Natural killer cell treated with Interleukin-12 subunit alpha and Interleukin-12 subunit beta and Interleukin-15 and Interleukin-18, amount 100 ng/mL, for 72 hours (primary cell): ENCODE data around the gene C4orf17. TPM values are rescaled to one million over a fixed set of nuclear protein-coding genes. Genes with fewer than 3 reads are reported as not detected.
"Not testable (repeated sequence)": the region's sequence is repeated elsewhere in the genome, so short reads cannot be mapped to it uniquely, and the experiment has no call there.

Experiments used
- ATAC-seq, 2 donors: fragments of 150-1000 bp; cut with Tn5 transposase in 1 of 2; sonication (Bioruptor Pico), chemical (Tn5 transposase) in 1 of 2; 2 replicates each; pipeline ENCODE4 v1.10.0; 2021
- DNase-seq: peaks from one replicate; pipeline ENCODE4 v3.0.0; 2022; ENCODE audit warnings: low spot score
- H3K27ac Mint-ChIP-seq, 2 donors: 1 replicate in 1 of 2; 2 replicates in 1 of 2; pipeline ENCODE4 v1.8.0; 2022; ENCODE audit warnings: mixed read lengths in 2 of 2, mild to moderate bottlenecking in 1 of 2, moderate library complexity in 1 of 2
- H3K27me3 Mint-ChIP-seq, 2 donors: 1 replicate in 1 of 2; 2 replicates in 1 of 2; pipeline ENCODE4 v1.8.0; 2022; ENCODE audit warnings: mixed read lengths in 2 of 2
- H3K36me3 Mint-ChIP-seq: one replicate; pipeline ENCODE4 v1.8.0; 2022; ENCODE audit warnings: mixed read lengths
- H3K4me1 Mint-ChIP-seq, 2 donors: 1 replicate in 1 of 2; 2 replicates in 1 of 2; pipeline ENCODE4 v1.8.0; 2022; ENCODE audit warnings: low read depth in 2 of 2, mixed read lengths in 2 of 2, mild to moderate bottlenecking in 1 of 2
- H3K4me3 Mint-ChIP-seq: one replicate; pipeline ENCODE4 v1.8.0; 2022; ENCODE audit warnings: mixed read lengths
- H3K9me3 Mint-ChIP-seq: 2 replicates; pipeline ENCODE4 v1.8.0; 2022; ENCODE audit warnings: mixed read lengths
- total RNA-seq, 2 donors: library from RNA; stranded (reverse); gene quantifications; one replicate each; pipeline ENCODE4 v1.2.3, GENCODE V29; 2022

The C4orf17 gene
- total RNA-seq = not detected

DNA sequence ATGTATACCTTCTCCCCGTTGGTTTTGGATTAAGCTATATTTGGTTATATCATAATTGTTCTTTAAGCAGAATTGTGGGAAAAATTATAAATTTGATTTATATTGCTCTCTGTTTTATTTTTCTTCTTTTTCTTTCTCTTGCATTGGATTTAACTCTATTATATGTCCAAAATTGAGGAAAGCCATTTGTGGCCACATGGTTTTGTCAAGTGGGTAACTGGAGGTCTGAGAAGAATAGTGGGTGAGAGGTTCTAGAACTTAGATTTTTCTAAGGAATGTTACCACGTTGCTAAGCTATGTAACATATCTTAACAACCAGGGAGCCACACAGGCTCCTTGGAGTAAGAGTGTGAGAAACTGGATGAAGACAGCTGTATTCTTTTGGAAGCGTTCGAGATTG is at the start of gene C4orf17:
TSS of gene C4orf17 (plus strand) at position 301 of the 400 bp plus-strand sequence. CDS start 2,061 bp downstream, outside the sequence.
- ATAC-seq = no peak
- Mint-ChIP-seq H3K4me1 (peaks cover 0 to 16% of the 10 kb centered on the region in 2 donors), H3K27ac (no peak within 1 kb of the TSS), H3K9me3 (peaks cover 2% of the 10 kb centered on the region), H3K36me3 (no peaks in the 10 kb centered on the region), H3K27me3 (peaks cover 19 to 42% of the 10 kb centered on the region in 2 donors), H3K4me3 (no peak within 1 kb of the TSS)
- no peak for DNase-seq

DNA sequence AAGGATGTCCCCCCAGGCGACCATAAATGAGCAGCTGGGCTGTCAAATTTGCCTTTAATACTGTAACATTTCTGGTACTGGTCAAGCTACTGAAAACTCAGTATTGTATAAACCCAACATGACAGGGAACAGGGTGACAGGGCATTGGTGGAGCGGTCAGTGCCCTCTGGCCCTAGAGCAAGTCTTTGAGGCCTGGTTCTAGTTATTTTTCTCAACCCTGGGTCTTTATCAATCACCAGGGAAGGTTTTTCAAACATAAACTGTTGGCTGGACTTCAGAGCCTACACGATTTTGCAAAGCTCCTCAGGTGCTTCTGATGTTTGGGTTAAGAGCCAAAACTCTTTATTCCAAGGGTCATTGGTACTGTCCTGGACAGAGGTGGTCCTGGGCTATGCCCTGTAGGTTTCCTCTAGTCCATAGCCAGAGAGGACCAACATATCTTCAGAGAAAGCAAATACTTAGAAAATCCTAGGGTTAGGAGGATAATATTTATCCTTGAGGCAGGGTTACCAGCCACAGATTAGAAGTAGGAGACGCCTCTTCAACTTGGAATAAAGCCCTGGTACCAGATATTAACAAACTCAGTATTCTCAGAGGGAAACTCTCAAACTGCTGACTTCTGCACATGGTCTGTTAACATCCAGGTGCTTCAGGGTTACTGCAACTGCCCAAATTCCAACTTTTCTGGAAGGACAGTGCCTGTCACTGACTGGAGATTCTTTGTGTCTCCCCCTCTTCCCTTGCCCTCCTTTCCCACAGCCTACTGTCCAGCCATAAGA is 49.0 kb upstream of the C4orf17 start:
- H3K4me3 Mint-ChIP-seq = no peak overlapping the region
- DNase-seq (no peak), ATAC-seq (no peak)
- H3K9me3 Mint-ChIP-seq = no peaks in the 10 kb centered on the region
- no peaks in the 10 kb centered on the region for H3K36me3 Mint-ChIP-seq
- H3K27ac Mint-ChIP-seq = no peak overlapping the region
- H3K4me1 Mint-ChIP-seq = no peaks in the 10 kb centered on the region
- peaks cover 11 to 23% of the 10 kb centered on the region in 2 donors for H3K27me3 Mint-ChIP-seq

DNA sequence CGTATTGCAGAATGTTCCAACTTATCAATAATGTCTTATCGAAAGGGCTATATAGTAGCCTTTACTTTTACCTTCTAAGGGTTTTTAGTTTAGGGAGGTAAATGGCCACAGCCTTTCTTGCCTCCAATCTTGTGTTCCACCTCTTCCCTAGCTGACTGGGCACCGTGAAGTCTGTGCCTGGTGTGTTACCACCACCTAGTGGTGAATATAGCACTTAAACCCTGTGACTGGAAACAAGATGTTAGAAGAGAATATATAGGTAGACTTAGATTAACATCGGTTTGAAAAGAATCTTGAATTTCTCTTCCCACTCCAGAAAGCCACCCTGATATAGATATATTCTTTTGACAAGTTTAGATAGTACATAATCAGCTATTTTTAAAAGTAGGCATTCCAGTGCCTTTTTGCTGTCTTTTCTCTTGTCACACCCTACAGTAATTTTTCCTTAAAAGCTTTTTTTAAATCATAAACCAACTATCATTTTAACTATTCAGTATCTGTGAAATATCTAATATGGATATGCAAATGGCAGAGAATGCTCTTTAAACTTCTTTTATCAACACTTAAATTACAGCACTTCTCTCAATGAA is 47.9 kb upstream of the C4orf17 start:
- ATAC-seq = peak in 1 of 2 donors; percentile 69
- H3K4me1 Mint-ChIP-seq = no peaks in the 10 kb centered on the region
- H3K27me3 Mint-ChIP-seq = peaks cover 11 to 26% of the 10 kb centered on the region in 2 donors
- no peak overlapping the region for H3K4me3 Mint-ChIP-seq
- no peaks in the 10 kb centered on the region for H3K36me3 Mint-ChIP-seq
- no peaks in the 10 kb centered on the region for H3K9me3 Mint-ChIP-seq
- no peak for DNase-seq
- H3K27ac Mint-ChIP-seq = no peak overlapping the region

DNA sequence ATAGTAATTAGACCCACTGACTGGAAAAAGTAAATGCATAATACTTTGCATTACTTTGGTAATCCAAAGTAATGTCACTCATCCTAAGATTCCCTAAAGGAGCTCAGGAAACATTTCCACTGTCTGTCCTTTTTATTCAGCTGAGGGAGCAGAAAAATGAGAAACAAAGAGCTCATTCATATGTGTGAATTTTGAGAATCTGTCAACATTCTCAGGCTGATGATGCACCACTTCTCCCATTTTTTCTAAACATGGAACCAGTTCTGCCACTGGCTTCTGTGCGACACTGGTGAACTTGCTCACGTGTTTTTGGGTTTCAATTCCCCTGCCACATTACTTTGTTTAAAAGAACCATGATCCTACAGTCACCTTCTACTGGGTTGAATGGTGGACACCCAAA is 47.3 kb upstream of the C4orf17 start:
- Mint-ChIP-seq H3K4me3 (no peak overlapping the region), H3K27me3 (peaks cover 15 to 31% of the 10 kb centered on the region in 2 donors), H3K4me1 (no peaks in the 10 kb centered on the region), H3K36me3 (no peaks in the 10 kb centered on the region), H3K27ac (no peak overlapping the region), H3K9me3 (no peaks in the 10 kb centered on the region)
- DNase-seq (no peak), ATAC-seq (no peak)

DNA sequence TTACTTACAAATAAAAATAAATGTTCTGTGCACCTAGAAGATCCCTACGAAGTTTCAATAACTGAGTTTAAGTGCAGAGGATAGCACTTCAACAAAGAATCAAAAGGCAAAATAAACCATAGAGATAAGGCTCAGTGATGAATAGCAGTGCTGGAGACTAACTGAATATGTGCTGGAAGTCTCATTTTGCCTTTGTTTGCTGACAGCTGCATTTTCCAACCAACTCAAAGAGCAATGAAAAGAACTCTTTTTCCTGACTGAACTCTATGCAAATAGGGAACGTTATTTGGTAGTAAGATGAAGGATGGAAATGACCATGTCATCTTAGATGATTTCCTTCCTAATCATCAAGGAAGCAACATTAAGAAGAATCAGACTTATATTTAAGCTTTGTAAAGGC is 42.9 kb upstream of the C4orf17 start:
- no peaks in the 10 kb centered on the region for H3K9me3 Mint-ChIP-seq
- H3K4me1 Mint-ChIP-seq = no peaks in the 10 kb centered on the region
- no peak for DNase-seq
- no peak overlapping the region for H3K4me3 Mint-ChIP-seq
- no peak for ATAC-seq
- peaks cover 12 to 16% of the 10 kb centered on the region in 2 donors for H3K27me3 Mint-ChIP-seq
- H3K36me3 Mint-ChIP-seq = no peaks in the 10 kb centered on the region
- H3K27ac Mint-ChIP-seq = no peak overlapping the region

DNA sequence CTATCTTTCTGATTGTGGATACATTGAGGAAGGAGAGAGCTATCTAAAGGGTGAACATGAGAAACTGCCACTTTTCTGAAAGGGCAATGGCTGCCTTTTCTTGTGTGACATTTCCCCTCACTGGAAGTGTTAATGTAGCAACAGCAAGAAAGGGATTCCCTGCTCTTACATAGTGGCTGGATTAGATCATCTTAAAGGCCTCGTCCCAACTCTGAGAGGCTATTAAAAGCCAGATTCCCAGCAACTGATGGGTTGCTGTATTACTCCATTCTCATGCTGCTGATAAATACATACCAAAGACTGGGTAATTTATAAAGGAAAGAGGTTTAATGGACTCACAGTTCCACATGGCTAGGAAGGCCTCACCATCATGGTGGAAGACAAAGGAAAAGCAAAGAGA is 41.9 kb upstream of the C4orf17 start:
- no peaks in the 10 kb centered on the region for H3K36me3 Mint-ChIP-seq
- no peak overlapping the region for H3K4me3 Mint-ChIP-seq
- DNase-seq = no peak
- H3K4me1 Mint-ChIP-seq = no peaks in the 10 kb centered on the region
- H3K27ac Mint-ChIP-seq = no peak overlapping the region
- ATAC-seq = no peak
- peaks cover 12 to 20% of the 10 kb centered on the region in 2 donors for H3K27me3 Mint-ChIP-seq
- no peaks in the 10 kb centered on the region for H3K9me3 Mint-ChIP-seq

DNA sequence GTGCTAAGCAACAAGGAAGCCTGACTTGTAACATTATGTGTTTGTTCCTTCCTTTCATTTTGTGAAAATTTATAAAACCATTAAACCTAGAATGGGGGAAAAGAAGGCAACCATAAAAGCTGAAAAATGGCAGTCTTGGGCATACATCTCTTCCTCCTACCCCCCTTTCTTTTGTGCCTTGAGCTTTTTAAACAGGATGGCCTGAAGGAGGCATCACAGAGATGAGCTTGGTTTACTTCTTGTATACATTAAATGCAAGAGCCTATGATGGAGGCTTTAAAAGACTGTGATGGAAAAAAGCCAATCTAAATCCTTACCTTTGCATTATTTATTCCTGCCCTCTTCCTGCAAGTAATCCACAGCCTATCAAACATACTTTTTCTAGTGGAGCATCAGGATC is 39.5 kb upstream of the C4orf17 start:
- Mint-ChIP-seq H3K9me3 (no peaks in the 10 kb centered on the region), H3K4me1 (no peaks in the 10 kb centered on the region), H3K27ac (no peak overlapping the region), H3K4me3 (no peak overlapping the region), H3K27me3 (peaks cover 7 to 32% of the 10 kb centered on the region in 2 donors), H3K36me3 (no peaks in the 10 kb centered on the region)
- DNase-seq = no peak
- no peak for ATAC-seq

DNA sequence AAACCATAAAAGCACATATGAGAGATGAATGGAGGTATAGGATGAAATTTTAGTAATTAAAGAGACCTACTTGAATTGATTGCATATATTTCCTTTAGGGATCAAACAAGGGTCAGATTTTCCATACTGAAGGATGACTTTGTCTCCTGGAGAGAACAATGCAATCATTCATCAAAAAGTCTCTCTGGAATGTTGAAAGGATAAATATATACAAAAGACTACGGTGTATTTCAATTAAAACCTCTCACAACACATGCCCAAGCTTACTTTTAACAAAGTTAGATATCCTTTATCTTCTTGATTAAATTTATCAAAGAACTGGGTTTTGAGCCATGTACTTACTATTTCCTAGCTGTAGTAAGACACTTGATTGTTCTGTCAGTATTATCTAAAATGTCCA is 38.9 kb upstream of the C4orf17 start:
- DNase-seq (no peak), ATAC-seq (no peak)
- H3K4me3 Mint-ChIP-seq = no peak overlapping the region
- no peak overlapping the region for H3K27ac Mint-ChIP-seq
- no peaks in the 10 kb centered on the region for H3K36me3 Mint-ChIP-seq
- no peaks in the 10 kb centered on the region for H3K4me1 Mint-ChIP-seq
- H3K9me3 Mint-ChIP-seq = no peaks in the 10 kb centered on the region
- peaks cover 7 to 35% of the 10 kb centered on the region in 2 donors for H3K27me3 Mint-ChIP-seq

DNA sequence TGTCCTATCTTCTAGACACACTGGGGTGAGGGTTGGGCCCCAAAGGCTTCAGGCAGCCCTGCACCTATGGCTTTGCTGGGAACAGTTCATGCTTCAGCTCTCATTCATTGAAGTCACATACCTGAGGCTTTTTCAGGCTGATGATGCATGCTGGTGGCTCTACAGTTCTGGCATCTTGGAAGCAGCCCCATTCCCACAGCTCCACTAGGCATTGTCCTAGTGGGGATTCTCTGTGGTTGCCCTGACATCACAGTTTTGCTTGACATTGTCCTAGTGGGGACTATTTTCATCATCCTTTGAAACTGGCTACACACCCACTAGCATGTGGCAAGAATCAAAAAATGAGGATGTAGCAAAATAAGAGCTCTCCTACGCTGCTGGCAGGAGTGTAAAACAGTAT is 37.7 kb upstream of the C4orf17 start:
- DNase-seq = no peak
- no peaks in the 10 kb centered on the region for H3K4me1 Mint-ChIP-seq
- H3K27me3 Mint-ChIP-seq = peaks cover 7 to 30% of the 10 kb centered on the region in 2 donors
- ATAC-seq = no peak
- H3K27ac Mint-ChIP-seq = no peak overlapping the region
- H3K36me3 Mint-ChIP-seq = no peaks in the 10 kb centered on the region
- no peaks in the 10 kb centered on the region for H3K9me3 Mint-ChIP-seq
- no peak overlapping the region for H3K4me3 Mint-ChIP-seq

DNA sequence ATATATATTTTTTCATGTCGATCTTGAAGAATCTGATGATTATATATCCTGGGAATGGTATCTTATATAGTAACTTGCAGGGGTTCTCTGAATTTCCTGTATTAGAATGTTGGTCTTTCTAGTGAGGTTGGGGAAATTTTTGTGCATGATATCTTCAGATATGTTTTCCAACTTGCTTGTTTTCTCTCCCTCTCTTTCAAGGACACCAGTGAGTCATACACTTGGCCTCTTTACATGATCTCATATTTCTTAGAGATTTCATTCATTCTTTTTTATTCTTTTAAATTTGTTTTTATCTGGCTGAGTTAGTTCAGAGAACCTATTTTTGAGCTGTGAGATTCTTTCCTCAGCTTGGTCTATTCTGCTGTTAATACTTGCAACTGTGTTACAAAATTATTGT is 27.2 kb upstream of the C4orf17 start:
- ATAC-seq = no peak
- peaks cover 14% of the 10 kb centered on the region for H3K9me3 Mint-ChIP-seq
- H3K4me3 Mint-ChIP-seq = no peak overlapping the region
- H3K4me1 Mint-ChIP-seq = no peaks in the 10 kb centered on the region
- DNase-seq = no peak
- peaks cover 14% of the 10 kb centered on the region for H3K36me3 Mint-ChIP-seq
- no peak overlapping the region for H3K27ac Mint-ChIP-seq
- peaks cover 3 to 34% of the 10 kb centered on the region in 2 donors for H3K27me3 Mint-ChIP-seq

DNA sequence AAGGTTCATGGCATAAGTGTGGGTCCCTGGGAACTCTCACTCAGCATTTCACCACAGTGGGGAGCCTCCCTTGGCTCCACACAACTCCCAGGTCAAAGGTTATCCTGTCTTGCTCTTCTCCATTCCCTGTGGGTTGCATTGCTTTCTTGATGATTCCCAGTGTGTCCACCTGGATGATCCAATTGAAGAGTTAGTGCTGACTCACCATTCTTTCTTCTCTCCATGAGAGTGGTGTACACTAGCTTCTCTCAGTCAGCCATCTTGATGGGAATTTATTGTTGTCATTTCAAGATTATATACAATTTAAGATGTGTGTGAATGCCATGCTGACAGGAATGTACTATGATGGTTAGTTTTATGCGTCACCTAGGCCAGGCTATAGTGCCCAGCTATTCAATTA is 25.6 kb upstream of the C4orf17 start:
- H3K4me3 Mint-ChIP-seq = no peak overlapping the region
- peaks cover 17% of the 10 kb centered on the region for H3K9me3 Mint-ChIP-seq
- H3K27me3 Mint-ChIP-seq = peaks cover 0 to 28% of the 10 kb centered on the region in 2 donors
- no peak for ATAC-seq
- H3K36me3 Mint-ChIP-seq = peaks cover 19% of the 10 kb centered on the region
- H3K4me1 Mint-ChIP-seq = no peaks in the 10 kb centered on the region
- H3K27ac Mint-ChIP-seq = no peak overlapping the region
- no peak for DNase-seq

DNA sequence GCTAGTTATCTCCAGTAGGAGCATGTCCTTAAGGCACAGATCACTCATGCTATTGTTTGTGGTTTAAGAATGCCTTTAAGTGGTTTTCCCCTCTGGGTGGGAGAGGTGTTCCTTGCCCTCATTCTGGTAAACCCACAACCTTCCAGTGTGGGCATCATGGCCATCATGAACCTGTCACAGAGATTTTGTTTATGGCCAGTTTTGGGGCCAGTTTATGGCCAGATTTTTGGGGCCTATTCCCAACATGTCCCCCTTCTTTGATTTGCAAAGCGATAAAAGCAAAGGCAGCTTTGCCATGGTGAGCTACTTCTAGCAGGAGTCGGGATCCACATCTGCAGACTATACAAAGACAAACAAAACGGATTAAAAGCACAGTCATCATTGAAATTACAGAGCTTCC is 24.2 kb upstream of the C4orf17 start:
- H3K27me3 Mint-ChIP-seq = peaks cover 0 to 14% of the 10 kb centered on the region in 2 donors
- not testable (repeated sequence) for H3K4me1 Mint-ChIP-seq, ATAC-seq, DNase-seq, H3K4me3 Mint-ChIP-seq, H3K27ac Mint-ChIP-seq
- peaks cover 19% of the 10 kb centered on the region for H3K36me3 Mint-ChIP-seq
- peaks cover 17% of the 10 kb centered on the region for H3K9me3 Mint-ChIP-seq

DNA sequence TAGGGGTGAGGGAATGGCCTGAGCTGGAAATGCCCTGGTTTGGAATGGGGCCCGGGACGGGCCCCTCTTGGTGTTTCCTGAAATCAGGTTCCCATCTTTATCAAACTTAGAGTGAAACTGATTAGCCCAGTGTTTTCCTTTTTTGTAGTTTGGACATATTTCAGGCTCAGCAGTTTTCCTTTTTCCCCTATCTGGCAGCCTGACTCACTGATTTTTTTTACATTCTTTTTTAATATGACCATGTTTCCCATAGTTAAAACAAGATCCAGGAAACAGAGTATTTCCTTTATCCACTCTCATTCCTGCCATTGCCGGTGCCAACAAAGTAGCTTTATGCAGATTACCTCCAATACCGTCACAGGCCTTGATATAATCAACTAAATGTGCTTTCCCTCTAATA is 20.5 kb upstream of the C4orf17 start:
- no peak overlapping the region for H3K4me3 Mint-ChIP-seq
- no peak for ATAC-seq
- peaks cover 15% of the 10 kb centered on the region for H3K36me3 Mint-ChIP-seq
- H3K9me3 Mint-ChIP-seq = peaks cover 31% of the 10 kb centered on the region
- peaks cover 4 to 6% of the 10 kb centered on the region in 2 donors for H3K27me3 Mint-ChIP-seq
- no peak for DNase-seq
- H3K4me1 Mint-ChIP-seq = no peaks in the 10 kb centered on the region
- no peak overlapping the region for H3K27ac Mint-ChIP-seq

DNA sequence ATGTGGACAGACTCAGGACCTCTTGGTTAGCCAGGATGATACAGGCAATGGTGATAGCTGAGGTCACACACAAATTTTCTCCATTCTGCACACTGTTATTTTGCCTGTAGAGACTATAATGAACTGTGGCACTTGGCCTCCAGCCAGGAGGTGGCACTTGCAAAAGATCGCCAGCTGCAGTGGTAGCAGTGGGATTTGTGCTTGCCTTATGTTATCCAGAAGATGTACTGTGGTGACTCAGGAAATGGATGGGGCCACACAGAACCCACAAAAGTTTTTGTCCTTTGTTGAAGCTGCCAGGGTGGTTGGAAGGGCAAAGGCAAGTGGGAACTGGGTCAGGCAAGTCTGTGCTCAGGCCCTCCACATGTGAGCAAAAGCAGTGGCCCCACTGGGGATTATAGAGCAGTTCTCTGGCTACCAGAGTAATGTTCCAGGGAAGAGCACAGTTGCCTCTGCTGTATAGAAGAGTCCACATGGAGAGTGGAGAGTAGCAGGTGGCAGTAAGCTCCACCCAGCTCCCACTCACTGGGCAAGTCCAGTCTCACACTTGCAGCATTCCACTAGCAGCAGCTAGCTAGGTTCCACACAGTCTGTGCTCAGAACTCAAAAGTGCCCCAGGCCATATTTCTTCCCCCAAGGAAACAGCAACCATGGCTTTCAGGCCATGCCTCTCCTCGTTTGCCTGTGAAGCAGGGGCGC is 5.9 kb upstream of the C4orf17 start:
- Mint-ChIP-seq H3K4me1 (peaks cover 0 to 16% of the 10 kb centered on the region in 2 donors), H3K27ac (no peak overlapping the region), H3K9me3 (no peaks in the 10 kb centered on the region), H3K27me3 (peaks cover 6 to 27% of the 10 kb centered on the region in 2 donors), H3K36me3 (no peaks in the 10 kb centered on the region), H3K4me3 (no peak overlapping the region)
- ATAC-seq = peak in 1 of 2 donors; percentile 59
- no peak for DNase-seq
